NCI-H510A treated with DMSO at 0.1 percent for 48 hours (cell line): Measurements from ENCODE around the gene MAEA.
"Not testable (repeated sequence)": the region's sequence is repeated elsewhere in the genome, so short reads cannot be mapped to it uniquely, and the experiment has no call there.

Source experiments
- DNase-seq: peaks from one replicate; lab custom pipeline; 2025; lab: John Stamatoyannopoulos, UW

MAEA gene

DNA sequence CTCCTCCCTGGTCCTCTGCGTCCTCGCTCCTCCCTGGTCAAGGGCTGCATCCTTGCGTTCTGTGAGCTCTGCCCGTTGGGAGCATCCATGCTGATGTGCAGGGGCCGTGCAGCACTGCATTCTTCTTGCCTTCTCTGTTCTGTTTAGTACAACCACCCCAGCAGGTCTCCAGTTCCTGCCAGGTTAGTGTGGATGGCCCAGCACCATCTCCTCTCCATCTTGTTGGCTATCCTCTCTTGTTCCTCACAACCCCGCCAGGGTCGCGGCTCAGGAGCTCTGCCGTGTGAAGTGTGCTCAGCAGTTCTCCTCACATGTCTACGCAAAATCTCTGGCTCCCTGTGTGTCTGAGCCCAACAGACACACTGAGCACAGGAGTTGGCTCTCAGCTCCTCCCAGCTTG lies 10.4 kb upstream of the MAEA start:
- no peak for DNase-seq

DNA sequence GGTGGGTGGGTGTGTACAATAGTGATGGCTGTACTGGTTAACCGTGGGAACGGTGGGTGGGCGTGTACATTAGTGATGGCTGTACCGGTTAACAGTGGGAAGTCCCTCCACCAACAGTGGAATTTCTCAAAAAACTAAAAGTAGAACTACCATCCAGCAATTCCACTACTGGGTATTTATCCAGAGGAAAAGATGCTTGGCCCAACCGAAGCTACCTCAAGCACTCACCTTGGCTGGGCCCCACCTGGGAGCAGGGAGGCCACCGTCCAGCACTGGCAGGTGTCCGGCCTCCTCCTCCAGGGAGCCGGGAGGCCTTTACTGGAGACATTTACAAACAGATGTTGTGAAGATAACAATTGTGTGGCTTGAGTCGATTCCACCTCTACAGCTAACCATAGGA lies 6.0 kb upstream of the MAEA start:
- DNase-seq: no peak

- no peak for DNase-seq
These were observed 4.4 kb upstream of the MAEA start for GRCh38 chr4:1285151-1285789.

DNA sequence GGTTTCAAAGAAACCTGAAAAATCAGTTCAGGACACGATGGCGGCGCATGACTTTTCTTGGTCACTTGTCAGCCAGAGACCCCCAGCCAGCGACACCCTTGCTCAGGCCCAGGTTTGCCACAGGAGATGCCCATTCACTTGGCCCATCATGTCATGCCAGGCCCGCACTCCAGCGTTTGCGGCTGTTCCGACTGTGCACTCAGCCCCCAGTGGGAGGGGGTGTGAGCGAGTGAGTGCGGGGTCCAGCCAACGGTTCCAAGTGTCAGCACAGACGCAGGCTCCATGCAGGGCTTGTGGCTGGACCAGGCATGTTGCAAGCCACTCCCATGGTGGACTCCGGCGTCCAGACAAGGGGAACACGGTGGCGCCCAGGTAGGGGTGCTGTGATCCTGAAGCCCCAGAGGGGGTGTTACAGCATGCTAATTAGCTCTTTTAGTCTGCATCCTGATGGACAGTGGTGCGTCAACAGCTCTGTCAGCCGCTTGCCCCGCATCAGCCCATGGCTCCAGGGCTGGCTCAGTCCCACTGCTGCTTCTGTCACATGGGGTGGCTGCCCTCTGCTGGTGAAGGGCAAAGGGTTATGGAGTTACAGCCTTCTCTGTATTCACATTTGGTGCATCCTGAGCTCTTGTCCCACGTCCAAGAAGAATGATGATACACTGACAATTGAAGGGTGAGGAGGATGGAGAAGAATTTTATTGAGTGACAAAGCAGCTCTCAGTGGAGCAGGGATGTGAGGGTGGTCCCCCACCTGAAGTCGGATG lies 3.7 kb upstream of the MAEA start:
- peak; percentile 2 for DNase-seq

DNA sequence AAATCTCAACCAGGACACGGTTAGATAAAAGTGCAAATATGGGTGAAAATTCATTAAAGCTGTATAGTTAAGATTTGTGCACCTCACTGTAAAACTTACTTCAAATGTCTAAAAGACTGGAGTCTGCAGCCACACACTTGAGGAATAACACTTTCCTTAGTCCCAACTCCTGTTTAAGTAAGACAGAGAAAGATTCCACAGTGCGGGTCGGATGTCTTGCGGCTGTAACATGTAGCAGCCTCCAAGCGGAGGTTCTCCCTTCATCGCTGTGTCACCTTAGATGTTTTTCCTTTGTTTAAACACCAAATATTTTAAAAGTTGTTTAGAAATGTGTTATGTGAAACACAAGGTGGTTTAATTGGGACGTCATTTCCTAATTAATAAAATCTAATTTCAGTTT lies 905 bp upstream of the MAEA start:
- DNase-seq: peak; percentile 28

DNA sequence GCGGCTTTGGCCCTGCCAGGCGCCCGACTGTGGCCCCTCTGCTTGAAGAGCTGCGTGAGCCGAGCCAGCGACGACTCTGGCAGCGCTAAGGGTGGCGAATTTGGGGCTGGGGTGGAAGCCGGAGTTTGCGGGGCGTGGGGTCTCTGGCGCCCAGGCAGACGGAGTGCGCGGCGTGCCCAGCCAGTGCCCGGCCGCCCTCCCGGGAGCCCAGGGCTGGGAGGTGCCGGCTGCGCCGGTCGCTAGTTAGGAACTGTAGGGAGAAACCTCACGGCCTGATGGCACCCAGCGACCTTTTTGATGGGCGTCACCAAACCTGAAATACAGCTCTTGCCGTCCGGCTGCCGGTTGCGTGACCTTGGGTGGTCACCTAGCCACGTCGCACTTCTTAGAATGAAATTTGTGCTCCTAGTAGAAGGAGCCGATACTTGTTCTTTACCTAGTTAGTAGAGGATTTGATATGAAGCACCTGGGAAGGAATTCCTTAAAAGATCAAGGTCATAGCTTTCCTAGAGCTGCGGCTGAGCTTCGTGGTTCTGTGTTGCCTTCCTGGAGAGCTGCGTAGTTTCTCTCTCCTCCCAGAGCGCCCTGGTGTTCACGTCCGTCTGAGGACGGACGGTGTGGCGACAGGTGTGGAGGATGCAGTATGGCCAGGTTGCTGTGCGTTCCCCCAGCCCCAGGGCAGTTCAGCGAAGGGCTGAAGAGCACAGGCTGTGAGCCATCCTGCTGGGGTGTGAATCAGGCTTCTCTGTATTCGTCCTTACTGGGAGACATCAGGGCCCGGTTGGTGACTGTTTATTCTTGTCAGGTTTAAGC lies 680 bp downstream of the MAEA start:
- no peak for DNase-seq

GRCh38 chr4:1291091-1291490 lies 1.4 kb downstream of the MAEA start:
- no peak for DNase-seq

GRCh38 chr4:1291996-1292702 lies 2.5 kb downstream of the MAEA start:
- no peak for DNase-seq

DNA sequence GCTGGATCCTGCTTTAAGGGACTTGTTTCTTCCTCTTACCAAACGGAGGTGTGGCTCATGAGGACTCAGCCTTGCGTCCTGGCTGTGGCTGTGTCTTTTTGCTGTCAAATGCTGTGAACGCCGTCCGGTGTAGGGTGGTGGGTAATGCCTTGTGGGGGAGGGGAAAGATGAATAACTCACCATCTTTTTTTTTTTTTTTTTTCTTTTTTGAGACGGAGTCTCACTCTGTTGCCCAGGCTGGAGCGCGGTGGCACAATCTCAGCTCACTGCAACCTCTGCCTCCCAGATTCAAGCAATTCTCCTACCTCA lies 3.0 kb downstream of the MAEA start:
- DNase-seq: not testable (repeated sequence)

DNA sequence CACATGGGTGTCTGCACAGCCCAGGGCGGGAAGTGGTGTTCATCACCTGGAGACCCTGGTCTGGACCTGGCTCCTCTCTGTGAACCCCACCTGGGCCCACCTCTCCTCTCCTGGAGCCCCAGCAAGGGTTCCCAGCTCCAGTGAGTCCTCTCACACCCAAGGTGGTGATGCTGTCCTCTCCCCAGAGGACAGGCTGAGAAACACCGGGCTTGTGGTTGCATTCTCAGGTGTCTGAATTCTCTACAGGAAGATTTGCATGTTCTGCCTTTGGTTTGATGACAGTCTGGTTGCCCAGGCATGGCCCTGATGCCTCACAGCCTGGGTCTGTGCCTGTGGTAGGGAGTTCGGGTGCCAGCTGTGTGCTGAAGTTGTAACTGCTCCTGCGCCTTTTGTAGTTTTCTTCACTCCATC lies 3.8 kb downstream of the MAEA start:
- no peak for DNase-seq

GRCh38 chr4:1293991-1294390 lies 4.3 kb downstream of the MAEA start:
- DNase-seq: no peak

- no peak for DNase-seq
These were observed 4.7 kb downstream of the MAEA start for GRCh38 chr4:1294424-1294823.

- no peak for DNase-seq
These were observed 5.2 kb downstream of the MAEA start for GRCh38 chr4:1294891-1295290.

GRCh38 chr4:1295405-1296055 lies 5.8 kb downstream of the MAEA start:
- no peak for DNase-seq

GRCh38 chr4:1296324-1297022 lies 6.8 kb downstream of the MAEA start:
- DNase-seq: no peak

DNA sequence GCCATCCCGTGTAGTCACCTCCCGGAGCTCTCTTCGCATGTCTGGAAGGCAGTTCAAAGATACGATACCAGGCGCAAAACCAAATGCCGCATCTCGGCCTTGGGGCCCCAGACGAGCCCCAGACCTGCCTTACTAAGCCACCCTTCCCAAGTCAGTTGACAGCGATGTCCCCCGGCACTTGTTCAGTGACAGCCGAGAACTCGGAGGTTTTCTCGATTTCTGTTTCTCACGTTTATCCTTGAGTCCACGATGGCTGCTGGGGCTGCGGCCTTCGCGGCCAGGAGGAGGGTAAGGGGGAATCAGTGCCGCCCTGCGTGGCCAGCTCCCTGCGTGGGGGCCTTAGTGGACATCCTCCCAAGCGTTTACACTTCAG lies 7.3 kb downstream of the MAEA start:
- no peak for DNase-seq

DNA sequence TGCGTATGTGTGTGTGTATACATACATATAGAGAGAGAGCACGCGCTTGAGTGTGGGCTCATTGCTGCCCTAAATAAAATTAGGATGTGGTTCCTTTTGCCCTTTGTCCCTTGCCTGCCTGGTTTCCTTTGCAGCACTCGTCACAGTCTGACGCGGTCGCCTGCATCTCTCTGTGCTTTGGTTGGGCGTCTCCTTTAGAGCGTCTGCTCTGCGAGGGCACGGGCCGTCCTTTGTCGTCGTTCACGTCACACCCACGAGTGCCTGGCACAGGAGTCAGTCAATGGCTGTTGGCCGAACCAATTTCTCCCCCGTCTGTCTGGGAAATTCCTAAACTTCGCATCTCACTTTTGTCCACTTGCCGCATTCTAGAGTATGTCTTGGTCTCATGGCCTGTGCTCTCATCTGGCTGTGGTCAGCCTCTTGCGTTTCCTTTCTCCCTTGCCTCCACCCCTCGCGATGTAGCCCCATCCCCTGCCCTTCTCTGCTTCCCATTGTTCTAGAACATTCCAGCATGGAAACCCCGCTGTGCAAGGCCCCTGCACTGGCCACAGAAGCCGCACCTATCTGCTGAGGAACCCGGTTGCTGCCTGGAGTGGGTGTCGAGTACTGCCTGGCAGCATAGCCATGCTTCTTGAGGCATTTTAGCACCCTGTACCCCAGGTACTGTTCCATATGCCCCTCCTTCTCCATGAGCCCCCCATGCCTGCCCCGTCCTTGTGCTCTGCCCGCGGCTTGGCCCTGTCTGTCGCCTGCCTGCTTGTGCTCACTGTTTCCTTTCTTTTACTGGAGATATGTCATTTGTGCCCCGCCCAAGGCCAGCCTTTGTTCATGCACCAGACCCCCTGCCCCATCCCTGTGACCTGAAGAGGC lies 8.0 kb downstream of the MAEA start:
- no peak for DNase-seq

- no peak for DNase-seq
These were observed 8.8 kb downstream of the MAEA start for GRCh38 chr4:1298461-1298860.

GRCh38 chr4:1299301-1299860 lies 9.7 kb downstream of the MAEA start:
- DNase-seq: no peak
